Measurements from ENCODE around the gene RPL13. TPM values are rescaled to one million over a fixed set of nuclear protein-coding genes. Genes with fewer than 3 reads are reported as not detected.

RPL13 gene
- total RNA-seq, 1 experiment from 2014 or later = 1,779 TPM

- TF ChIP-seq CTCF (IDR thresholded peaks at IDR 0.05; ENCODE audit: unreplicated experiment) = no peak
- Mint-ChIP-seq H3K27me3 (ENCODE audit: unreplicated experiment) (no peaks in the 10 kb centered on the region), H3K9me3 (ENCODE audit: low read depth, unreplicated experiment) (no peaks in the 10 kb centered on the region), H3K4me3 (ENCODE audit: low read depth, unreplicated experiment) (no peak overlapping the region), H3K36me3 (ENCODE audit: insufficient read depth, unreplicated experiment) (peaks cover 59% of the 10 kb centered on the region), H3K27ac (ENCODE audit: unreplicated experiment) (no peak overlapping the region), H3K4me1 (ENCODE audit: low read depth, unreplicated experiment) (no peaks in the 10 kb centered on the region)
- CTCF ChIA-PET = no interaction called here
- intact Hi-C loops (cut with micrococcal nuclease; ENCODE audit: unreplicated experiment) = no loop called here
- BruUV-seq (replicated peaks) = no TSS peak
- DNase-seq = no peak
These were observed 24.1 kb upstream of the RPL13 start for GRCh38 chr16:89536371-89536770.

- intact Hi-C loops (cut with micrococcal nuclease; ENCODE audit: unreplicated experiment) = no loop called here
- peaks cover 53% of the 10 kb centered on the region for H3K36me3 Mint-ChIP-seq (ENCODE audit: insufficient read depth, unreplicated experiment)
- CTCF ChIA-PET = no interaction called here
- no peaks in the 10 kb centered on the region for H3K4me1 Mint-ChIP-seq (ENCODE audit: low read depth, unreplicated experiment)
- no peaks in the 10 kb centered on the region for H3K27me3 Mint-ChIP-seq (ENCODE audit: unreplicated experiment)
- no peak overlapping the region for H3K4me3 Mint-ChIP-seq (ENCODE audit: low read depth, unreplicated experiment)
- TF ChIP-seq CTCF (IDR thresholded peaks at IDR 0.05; ENCODE audit: unreplicated experiment) = no peak
- no peaks in the 10 kb centered on the region for H3K9me3 Mint-ChIP-seq (ENCODE audit: low read depth, unreplicated experiment)
- DNase-seq = no peak
- no peak overlapping the region for H3K27ac Mint-ChIP-seq (ENCODE audit: unreplicated experiment)
- BruUV-seq (replicated peaks) = no TSS peak
These were observed 23.5 kb upstream of the RPL13 start for GRCh38 chr16:89536886-89537548.

- no peak for TF ChIP-seq CTCF (IDR thresholded peaks at IDR 0.05; ENCODE audit: unreplicated experiment)
- BruUV-seq (replicated peaks) = no TSS peak
- no peaks in the 10 kb centered on the region for H3K27me3 Mint-ChIP-seq (ENCODE audit: unreplicated experiment)
- CTCF ChIA-PET = interaction anchor here (0.6 kb wide), 1 partner anchor 160 kb away, joined by 4 read pairs; no protein-coding TSS in a partner anchor
- no peaks in the 10 kb centered on the region for H3K4me1 Mint-ChIP-seq (ENCODE audit: low read depth, unreplicated experiment)
- H3K36me3 Mint-ChIP-seq (ENCODE audit: insufficient read depth, unreplicated experiment) = peaks cover 48% of the 10 kb centered on the region
- no peak for DNase-seq
- H3K27ac Mint-ChIP-seq (ENCODE audit: unreplicated experiment) = no peak overlapping the region
- intact Hi-C loops (cut with micrococcal nuclease; ENCODE audit: unreplicated experiment) = no loop called here
- H3K4me3 Mint-ChIP-seq (ENCODE audit: low read depth, unreplicated experiment) = no peak overlapping the region
- no peaks in the 10 kb centered on the region for H3K9me3 Mint-ChIP-seq (ENCODE audit: low read depth, unreplicated experiment)
These were observed 22.9 kb upstream of the RPL13 start for GRCh38 chr16:89537549-89537925.

- H3K36me3 Mint-ChIP-seq (ENCODE audit: insufficient read depth, unreplicated experiment) = peaks cover 40% of the 10 kb centered on the region
- H3K27me3 Mint-ChIP-seq (ENCODE audit: unreplicated experiment) = no peaks in the 10 kb centered on the region
- H3K9me3 Mint-ChIP-seq (ENCODE audit: low read depth, unreplicated experiment) = no peaks in the 10 kb centered on the region
- H3K4me3 Mint-ChIP-seq (ENCODE audit: low read depth, unreplicated experiment) = no peak overlapping the region
- no peak overlapping the region for H3K27ac Mint-ChIP-seq (ENCODE audit: unreplicated experiment)
- BruUV-seq (replicated peaks) = no TSS peak
- no peaks in the 10 kb centered on the region for H3K4me1 Mint-ChIP-seq (ENCODE audit: low read depth, unreplicated experiment)
- no peak for TF ChIP-seq CTCF (IDR thresholded peaks at IDR 0.05; ENCODE audit: unreplicated experiment)
- CTCF ChIA-PET = no interaction called here
- no peak for DNase-seq
- intact Hi-C loops (cut with micrococcal nuclease; ENCODE audit: unreplicated experiment) = no loop called here
These were observed 22.2 kb upstream of the RPL13 start for GRCh38 chr16:89538286-89538685.

Measured in Calu3 (cell line).